ENCODE measurements around the gene S100B. TPM values are rescaled to one million over a fixed set of nuclear protein-coding genes. Genes with fewer than 3 reads are reported as not detected.

S100B gene
- total RNA-seq, 1 donor from 2014 or later = not detected

- Mint-ChIP-seq H3K9me3 (ENCODE audit: low read depth) (no peaks in the 10 kb centered on the region), H3K27me3 (ENCODE audit: low read depth) (no peaks in the 10 kb centered on the region), H3K36me3 (ENCODE audit: low read depth) (peaks cover 24% of the 10 kb centered on the region), H3K4me3 (ENCODE audit: unreplicated experiment) (no peak overlapping the region), H3K27ac (ENCODE audit: unreplicated experiment) (no peak overlapping the region), H3K4me1 (ENCODE audit: low read depth) (no peaks in the 10 kb centered on the region)
- TF ChIP-seq CTCF (IDR thresholded peaks at IDR 0.05) = no peak
- no peak for DNase-seq (ENCODE audit: low spot score)
Observed at GRCh38 chr21:46559291-46559983, 45.4 kb downstream of the S100B start.

GRCh38 chr21:46557919-46558392 is 46.9 kb downstream of the S100B start:
- DNase-seq (ENCODE audit: low spot score) = no peak
- Mint-ChIP-seq H3K27me3 (ENCODE audit: low read depth) (no peaks in the 10 kb centered on the region), H3K9me3 (ENCODE audit: low read depth) (no peaks in the 10 kb centered on the region), H3K4me3 (ENCODE audit: unreplicated experiment) (no peak overlapping the region), H3K36me3 (ENCODE audit: low read depth) (peaks cover 27% of the 10 kb centered on the region), H3K4me1 (ENCODE audit: low read depth) (no peaks in the 10 kb centered on the region), H3K27ac (ENCODE audit: unreplicated experiment) (no peak overlapping the region)
- no peak for TF ChIP-seq CTCF (IDR thresholded peaks at IDR 0.05)

- Mint-ChIP-seq H3K27ac (ENCODE audit: unreplicated experiment) (no peak overlapping the region), H3K36me3 (ENCODE audit: low read depth) (peaks cover 25% of the 10 kb centered on the region), H3K9me3 (ENCODE audit: low read depth) (no peaks in the 10 kb centered on the region), H3K4me3 (ENCODE audit: unreplicated experiment) (no peak overlapping the region), H3K4me1 (ENCODE audit: low read depth) (no peaks in the 10 kb centered on the region), H3K27me3 (ENCODE audit: low read depth) (no peaks in the 10 kb centered on the region)
- no peak for TF ChIP-seq CTCF (IDR thresholded peaks at IDR 0.05)
- no peak for DNase-seq (ENCODE audit: low spot score)
Observed at GRCh38 chr21:46557469-46557868, 47.4 kb downstream of the S100B start.

- Mint-ChIP-seq H3K27ac (ENCODE audit: unreplicated experiment) (no peak overlapping the region), H3K9me3 (ENCODE audit: low read depth) (no peaks in the 10 kb centered on the region), H3K27me3 (ENCODE audit: low read depth) (no peaks in the 10 kb centered on the region), H3K4me3 (ENCODE audit: unreplicated experiment) (no peak overlapping the region), H3K4me1 (ENCODE audit: low read depth) (no peaks in the 10 kb centered on the region), H3K36me3 (ENCODE audit: low read depth) (peaks cover 22% of the 10 kb centered on the region)
- DNase-seq (ENCODE audit: low spot score) = no peak
- TF ChIP-seq CTCF (IDR thresholded peaks at IDR 0.05) = no peak
Observed at GRCh38 chr21:46556802-46557201, 48.1 kb downstream of the S100B start.

- no peak overlapping the region for H3K27ac Mint-ChIP-seq (ENCODE audit: unreplicated experiment)
- TF ChIP-seq CTCF (IDR thresholded peaks at IDR 0.05) = no peak
- no peaks in the 10 kb centered on the region for H3K27me3 Mint-ChIP-seq (ENCODE audit: low read depth)
- no peak overlapping the region for H3K4me3 Mint-ChIP-seq (ENCODE audit: unreplicated experiment)
- H3K4me1 Mint-ChIP-seq (ENCODE audit: low read depth) = no peaks in the 10 kb centered on the region
- DNase-seq (ENCODE audit: low spot score) = no peak
- peaks cover 24% of the 10 kb centered on the region for H3K36me3 Mint-ChIP-seq (ENCODE audit: low read depth)
- H3K9me3 Mint-ChIP-seq (ENCODE audit: low read depth) = no peaks in the 10 kb centered on the region
Observed at GRCh38 chr21:46555678-46556077, 49.2 kb downstream of the S100B start.
